ENCODE data around the gene SACM1L.

- TF ChIP-seq EZH2 (IDR thresholded peaks at IDR 0.05) (no peak), POLR2AphosphoS5 (IDR thresholded peaks at IDR 0.05; ENCODE audit: borderline replicate concordance, low read depth, low read length) (no peak)
These were observed 57.8 kb downstream of the SACM1L start for GRCh38 chr3:45746777-45747622.
